Suppressor macrophage (primary cell): Measurements from ENCODE around the gene FCHO2.
"Not testable (repeated sequence)": the region's sequence is repeated elsewhere in the genome, so short reads cannot be mapped to it uniquely, and the experiment has no call there.

Experiments
- DNase-seq, 4 experiments: peaks; one replicate each; pipeline ENCODE4 v3.0.0-alpha.2; 2020 to 2022
- total RNA-seq, 17 experiments: gene quantifications; one replicate each; lab custom pipeline; 2026; ENCODE audit warnings: mixed read lengths in 6 of 17, inconsistent platforms in 3 of 17; lab: John Stamatoyannopoulos, UW

The FCHO2 gene
- 19.6 to 154 (median 90.8) reads per million in 17 experiments for total RNA-seq

DNA sequence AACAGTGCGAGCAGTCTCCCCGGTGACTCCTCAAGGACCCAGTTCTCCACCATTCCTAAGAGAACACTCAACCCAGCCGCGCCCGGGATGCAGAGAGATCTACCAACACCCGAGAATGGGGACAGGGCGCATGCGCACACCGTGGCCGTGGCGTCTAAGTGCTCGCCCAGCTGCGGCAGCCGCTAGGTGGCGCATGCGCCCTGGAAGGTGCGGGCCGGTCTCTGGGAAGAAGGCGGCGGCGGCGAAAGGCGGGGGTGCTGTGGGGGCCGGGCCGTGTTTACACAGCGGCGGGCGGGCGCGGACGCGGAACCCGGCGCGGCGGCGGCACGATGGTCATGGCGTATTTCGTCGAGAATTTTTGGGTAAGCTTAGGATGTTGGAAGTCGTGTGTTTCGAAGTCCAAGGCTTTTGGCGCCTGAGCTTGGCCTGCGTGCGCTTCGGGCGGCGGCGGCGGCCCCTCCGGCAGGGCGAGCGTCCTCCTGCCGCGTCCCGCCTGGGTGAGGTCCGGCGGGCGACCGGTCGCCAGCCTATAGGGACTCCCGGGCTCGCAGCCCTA, at the start of gene FCHO2:
Gene FCHO2 (plus strand): TSS at position 274 of the 556 bp plus-strand sequence. CDS start 56 bp downstream, at position 330.
- peak; percentile 98 to 100 (median 100) for DNase-seq

GRCh38 chr5:72906806-72907205, 49.0 kb upstream of the FCHO2 start:
- DNase-seq = no peak

GRCh38 chr5:72908664-72909063, 47.2 kb upstream of the FCHO2 start:
- no peak for DNase-seq

DNA sequence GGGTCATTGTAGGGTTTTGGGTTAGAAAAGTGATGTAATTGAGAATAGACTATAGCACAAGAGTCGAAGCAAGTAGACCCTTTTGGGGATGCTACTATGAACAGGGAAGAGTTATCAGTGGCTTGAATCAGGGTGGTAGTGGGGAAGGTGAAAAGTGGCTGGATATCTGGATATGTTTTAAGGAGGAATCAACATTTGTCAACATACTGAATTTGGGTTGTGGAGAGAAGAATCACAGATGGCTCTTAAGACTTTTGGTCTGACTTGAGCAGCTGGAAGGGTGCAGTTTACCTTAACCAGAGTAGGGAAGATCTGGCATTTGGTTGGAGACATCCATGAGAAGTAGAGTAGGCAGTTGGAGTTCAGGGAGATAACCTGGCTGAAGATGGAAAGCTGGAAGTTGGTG, 38.5 kb upstream of the FCHO2 start:
- DNase-seq = no peak

DNA sequence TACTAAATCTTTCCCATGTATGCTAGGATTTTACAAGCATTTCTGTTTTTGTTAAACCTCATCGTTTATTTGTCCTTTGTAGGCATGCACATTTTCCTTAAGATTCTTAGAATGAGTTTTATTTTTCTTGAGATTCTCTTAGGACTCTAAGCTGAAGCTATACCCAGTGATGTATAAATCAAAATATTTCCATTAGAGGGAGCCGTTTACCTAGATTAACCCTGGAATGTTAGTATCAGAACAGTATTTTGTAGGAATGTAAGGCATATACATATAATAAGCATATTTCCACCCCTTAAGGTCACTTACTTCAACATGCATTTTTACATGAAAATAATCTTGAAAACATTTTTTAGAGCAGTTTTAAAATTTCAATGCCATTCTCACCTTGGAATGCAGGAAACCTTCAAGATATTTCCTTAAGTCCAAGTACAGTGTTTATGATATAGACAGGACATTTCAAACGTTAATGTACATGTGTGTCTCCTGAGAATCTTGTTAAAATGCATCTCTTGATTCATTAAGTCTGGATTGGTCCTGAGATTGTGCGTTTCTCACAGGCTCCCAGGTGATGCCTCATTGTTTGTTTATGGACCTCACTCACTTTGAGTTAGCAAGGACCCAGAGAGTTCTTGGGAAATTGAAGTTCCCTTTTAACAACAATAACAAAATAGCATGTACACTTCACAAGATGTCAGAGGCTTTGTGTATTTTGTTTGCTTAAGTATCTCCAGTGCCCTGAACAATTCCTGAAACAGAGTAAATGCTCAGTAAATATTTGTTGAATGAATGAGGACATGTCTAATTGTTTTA, 34.9 kb upstream of the FCHO2 start:
- peak in 3 of 4 experiments; percentile 6 to 74 (median 67) for DNase-seq

GRCh38 chr5:72921886-72922285, 34.0 kb upstream of the FCHO2 start:
- DNase-seq = peak in 3 of 4 experiments; percentile 4 to 37 (median 24)

- DNase-seq = peak; percentile 65 to 84 (median 72)
Measured at GRCh38 chr5:72922422-72922821, 33.4 kb upstream of the FCHO2 start.

- no peak for DNase-seq
Measured at GRCh38 chr5:72925336-72926010, 30.4 kb upstream of the FCHO2 start.

DNA sequence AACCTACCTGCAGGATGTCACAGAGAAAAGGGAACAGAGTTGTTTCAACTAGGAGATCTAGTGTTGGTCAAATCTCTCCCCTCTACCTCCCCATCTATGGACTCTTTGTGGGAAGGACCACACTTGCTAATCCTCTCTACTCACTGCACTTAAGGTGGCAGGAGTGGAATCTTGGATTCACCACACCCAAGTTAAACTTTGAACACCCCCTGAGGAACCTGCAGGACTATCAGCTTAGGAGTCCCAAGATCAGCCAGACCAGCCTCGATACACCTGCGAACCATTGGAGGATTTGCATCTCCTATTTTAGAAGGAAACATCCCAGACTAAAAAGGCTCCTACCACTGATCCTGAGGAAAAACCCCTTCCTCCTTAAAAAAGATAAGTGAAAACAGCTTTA, 23.2 kb upstream of the FCHO2 start:
- DNase-seq = not testable (repeated sequence)

DNA sequence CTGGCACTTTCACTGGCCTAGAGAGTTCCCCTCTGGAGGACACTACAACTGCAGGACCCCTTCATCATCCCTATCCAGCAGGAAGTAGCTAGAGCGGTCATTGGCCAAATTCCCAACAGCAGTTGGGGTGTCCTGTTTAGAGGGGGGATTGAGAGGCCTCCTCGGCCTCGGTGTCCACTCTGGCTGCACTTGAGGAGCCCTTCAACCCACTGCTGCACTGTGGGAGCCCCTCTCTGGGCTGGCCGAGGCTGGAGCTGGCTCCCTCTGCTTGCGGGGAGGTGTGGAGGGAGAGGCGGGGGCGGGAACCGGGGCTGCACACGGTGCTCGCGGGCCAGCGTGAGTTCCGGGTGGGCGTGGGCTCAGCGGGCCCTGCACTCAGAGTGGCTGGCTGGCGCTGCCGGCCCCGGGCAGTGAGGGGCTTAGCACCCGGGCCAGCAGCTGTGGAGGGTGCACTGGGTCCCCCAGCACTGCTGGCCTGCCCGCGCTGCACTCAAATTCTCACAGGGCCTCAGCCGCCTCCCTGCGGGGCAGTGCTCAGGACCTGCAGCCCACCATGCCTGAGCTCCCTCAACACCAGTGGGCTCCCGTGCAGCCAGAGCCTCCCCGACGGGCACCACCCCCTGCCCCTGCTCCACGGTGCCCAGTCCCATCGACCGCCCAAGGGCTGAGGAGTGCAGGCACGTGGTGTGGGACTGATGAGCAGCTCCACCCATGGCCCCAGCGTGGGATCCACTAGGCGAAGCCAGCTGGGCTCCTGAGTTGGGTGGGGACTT, 20.7 kb upstream of the FCHO2 start:
- not testable (repeated sequence) for DNase-seq

- no peak for DNase-seq
Measured at GRCh38 chr5:72936893-72937292, 18.9 kb upstream of the FCHO2 start.

DNA sequence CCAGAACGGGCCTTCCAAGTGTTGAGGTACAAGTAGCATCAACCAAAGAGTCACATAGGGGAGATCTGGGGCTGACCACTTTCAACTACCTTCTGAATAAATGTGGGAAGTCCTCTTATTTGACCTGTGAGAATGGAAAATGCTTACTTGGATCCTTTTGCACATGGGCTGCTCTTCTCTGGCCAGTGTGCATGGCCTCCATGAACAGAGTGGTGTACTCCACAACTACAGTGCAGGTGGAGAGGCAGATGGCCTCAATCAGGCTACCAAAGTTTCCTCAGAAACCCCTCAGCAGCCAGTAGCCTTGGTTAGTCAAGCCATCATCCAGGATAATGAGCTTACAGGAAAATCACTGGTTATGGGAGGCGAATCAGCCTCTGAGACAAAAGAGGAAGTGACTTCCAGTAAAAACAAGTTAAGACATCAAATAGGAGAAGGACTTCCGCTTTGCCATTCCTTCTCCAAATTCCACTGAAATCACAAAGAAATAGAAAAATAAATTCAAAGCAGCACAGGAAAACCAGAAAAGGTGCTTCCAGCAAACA, 18.3 kb upstream of the FCHO2 start:
- DNase-seq = peak; percentile 64 to 86 (median 75)

- peak; percentile 27 to 61 (median 54) for DNase-seq
Measured at GRCh38 chr5:72938206-72938605, 17.6 kb upstream of the FCHO2 start.

DNA sequence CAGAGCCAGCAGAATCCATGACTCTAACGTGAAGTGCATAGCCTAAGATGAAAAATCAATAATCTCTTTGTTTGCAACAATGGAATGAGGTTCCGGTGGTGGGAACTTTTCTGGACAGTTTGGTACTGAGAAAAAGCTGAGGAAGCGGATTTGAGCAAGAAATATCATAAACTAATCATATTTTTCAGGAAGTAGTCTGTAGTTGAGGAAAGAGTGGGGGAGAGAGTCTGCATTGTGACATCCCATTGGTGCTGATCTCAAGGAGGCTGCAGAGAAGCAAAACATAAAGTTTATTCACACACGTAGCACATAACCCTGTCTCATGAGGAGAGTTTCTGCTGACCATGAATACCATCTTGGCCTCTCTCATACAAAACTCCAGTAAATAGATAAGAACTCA, 15.8 kb upstream of the FCHO2 start:
- peak; percentile 73 to 92 (median 84) for DNase-seq

GRCh38 chr5:72943307-72943706, 12.5 kb upstream of the FCHO2 start:
- DNase-seq = no peak

DNA sequence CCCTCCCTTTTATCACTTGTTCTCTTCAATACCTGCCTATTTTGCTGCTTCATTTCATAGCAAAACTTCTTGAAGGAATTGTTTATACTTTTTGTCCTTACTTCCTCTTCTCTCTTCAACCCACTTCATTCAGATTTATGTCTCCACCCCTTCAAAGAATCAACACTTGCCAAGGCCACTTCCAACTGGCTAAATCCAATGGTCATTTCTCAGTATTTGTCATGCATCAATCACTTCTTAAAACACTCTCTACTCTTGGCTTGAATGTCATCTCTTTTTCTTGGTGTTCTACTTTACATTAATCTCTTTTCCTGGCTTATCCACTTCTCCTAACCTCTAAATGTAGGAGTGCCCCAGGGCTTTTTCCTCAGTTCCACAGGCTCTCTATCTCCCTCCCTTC, 8.3 kb upstream of the FCHO2 start:
- DNase-seq = peak; percentile 21 to 51 (median 35)

- DNase-seq = peak; percentile 12 to 57 (median 45)
Measured at GRCh38 chr5:72949481-72949880, 6.4 kb upstream of the FCHO2 start.

DNA sequence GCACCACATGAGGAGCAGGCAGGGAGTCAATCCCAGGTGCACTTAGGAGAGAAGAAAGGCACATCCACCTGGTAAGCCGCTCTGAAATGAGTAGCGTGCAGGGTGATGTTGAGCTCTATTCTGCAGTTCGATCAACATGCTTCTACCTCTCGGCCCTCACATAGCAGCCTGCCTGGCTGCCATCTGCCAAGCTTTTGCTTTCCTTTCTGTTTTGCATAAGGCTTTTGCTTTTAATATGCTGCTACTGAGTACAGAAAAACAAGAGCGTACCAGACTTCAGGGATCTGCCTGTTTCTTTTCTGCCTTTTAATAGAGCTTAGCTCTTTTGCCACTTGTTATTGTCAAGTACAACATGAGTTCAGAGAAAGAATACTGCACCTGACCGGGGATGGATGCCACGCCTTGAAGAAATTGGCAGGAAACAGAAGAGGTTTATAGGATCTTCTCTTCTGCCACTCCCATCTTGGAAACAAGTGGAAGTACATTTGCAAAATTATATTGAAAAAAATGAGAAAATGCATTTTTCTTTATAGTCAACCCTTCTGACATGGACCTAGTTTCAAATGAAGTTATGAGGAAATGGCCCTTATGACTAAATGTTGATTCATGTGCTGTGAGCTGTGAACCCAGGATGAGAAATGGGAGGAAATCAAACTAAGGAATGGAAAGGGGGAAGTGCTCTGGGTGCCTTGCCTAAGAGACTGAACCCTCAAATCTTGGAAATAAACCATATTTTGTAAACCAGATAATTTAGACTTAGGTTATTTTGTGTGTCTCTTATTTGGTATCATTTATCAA, 4.0 kb upstream of the FCHO2 start:
- DNase-seq = peak; percentile 69 to 95 (median 82)

DNA sequence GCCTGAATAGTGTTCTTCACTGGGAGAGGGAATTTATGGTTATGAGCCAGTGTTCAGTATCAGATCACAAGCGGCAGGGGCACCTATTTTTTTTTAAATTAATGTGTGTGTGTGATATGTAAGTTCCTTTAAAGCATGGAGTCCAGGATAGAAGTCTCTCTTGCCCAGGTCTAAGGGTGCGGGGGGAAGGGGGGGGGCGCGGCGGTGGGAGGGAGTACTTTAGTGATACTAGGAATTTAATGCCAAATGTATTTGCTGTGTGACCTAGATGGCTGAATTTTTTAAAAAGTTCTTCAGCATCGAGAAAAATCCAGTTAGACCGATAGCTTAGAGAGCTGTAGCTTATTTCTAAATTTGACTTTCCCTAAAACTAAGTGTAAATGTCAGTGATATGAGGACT, 1.5 kb upstream of the FCHO2 start:
- no peak for DNase-seq

DNA sequence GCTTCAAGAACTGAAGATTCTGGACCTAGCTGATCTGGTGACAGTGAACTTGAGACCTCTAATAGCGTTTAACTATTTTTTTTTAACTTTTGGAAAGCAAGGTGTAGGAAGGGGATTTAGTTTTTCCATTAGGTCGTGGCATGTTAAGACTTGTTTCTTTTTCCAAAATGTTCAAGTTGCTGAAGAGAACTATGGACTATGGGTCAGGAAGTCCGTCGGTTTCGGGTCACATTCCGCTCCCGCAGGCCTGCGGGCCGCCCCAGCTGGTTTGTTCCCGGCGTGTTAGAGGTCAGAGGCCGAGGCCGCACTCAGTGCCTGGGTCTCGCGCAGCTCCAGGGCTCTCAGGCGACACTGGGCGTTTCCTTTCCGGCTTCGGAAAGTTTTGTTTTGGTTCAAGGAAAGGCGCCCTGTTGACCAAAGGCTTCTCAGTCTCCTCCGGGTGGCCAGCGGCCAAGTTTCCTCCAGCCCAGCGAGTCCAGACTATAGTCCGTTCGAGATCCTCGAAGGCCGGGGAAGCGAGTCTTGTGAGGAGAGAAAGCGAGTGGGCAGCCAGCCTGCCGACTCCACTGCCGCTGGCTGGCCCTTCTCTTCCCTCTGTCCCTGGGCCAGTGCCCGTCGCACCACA, 586 bp upstream of the FCHO2 start:
- DNase-seq = peak; percentile 76 to 88 (median 82)
